Kidney tubule cell (primary cell): ENCODE data around the gene ACAP3.

Source experiments
- DNase-seq: peaks from one replicate; pipeline ENCODE4 v3.0.0-alpha.2; 2018; ENCODE audit warnings: low spot score

The ACAP3 gene

DNA sequence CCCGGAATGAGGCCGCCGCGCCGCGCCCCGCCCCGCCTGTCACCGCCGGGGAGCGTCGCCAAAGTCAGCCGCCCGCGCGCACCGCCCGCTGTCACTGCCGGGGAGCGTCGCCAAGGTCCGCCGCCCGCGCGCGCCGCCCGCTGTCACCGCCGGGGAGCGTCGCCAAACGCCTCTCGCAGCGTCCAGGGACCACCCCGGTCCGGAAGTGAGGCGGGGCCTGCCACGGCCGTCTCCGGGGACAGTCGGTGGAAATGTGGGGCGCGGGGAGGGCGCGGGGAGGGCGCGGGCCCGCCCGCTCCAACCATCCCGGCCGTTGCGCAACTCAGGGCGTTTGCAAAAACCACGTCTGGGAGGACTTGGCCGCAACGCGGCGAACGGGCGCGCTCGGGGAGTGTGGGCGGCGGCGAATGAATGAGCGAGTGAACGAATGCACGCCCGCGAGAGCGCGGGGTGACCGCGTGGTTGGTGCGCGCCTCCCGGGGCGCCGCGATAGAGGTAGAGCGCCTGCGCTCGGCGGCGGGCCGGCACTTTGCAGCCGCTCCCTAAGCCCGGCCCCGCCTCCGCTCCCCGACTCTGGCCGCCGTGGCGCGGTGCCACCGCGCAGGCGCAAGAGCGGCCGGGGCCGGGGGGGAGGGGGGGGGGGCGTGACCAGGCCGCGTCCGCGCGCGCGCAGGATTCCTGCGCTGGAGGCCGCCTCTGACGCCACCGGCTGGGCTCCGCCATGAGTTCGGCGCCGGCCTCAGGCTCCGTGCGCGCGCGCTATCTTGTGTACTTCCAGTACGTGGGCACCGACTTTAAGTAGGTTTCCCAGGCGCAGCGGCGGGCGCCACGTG, at the start of gene ACAP3, which contains the start of gene PUSL1:
Gene ACAP3, minus strand, starts transcription at position 8 of the 833 bp plus-strand sequence. CDS start 115 bp downstream, outside the sequence.
Gene PUSL1, plus strand, starts transcription at position 675 of the 833 bp plus-strand sequence. Its CDS starts 47 bp downstream, at position 722.
- DNase-seq: peak; percentile 92

DNA sequence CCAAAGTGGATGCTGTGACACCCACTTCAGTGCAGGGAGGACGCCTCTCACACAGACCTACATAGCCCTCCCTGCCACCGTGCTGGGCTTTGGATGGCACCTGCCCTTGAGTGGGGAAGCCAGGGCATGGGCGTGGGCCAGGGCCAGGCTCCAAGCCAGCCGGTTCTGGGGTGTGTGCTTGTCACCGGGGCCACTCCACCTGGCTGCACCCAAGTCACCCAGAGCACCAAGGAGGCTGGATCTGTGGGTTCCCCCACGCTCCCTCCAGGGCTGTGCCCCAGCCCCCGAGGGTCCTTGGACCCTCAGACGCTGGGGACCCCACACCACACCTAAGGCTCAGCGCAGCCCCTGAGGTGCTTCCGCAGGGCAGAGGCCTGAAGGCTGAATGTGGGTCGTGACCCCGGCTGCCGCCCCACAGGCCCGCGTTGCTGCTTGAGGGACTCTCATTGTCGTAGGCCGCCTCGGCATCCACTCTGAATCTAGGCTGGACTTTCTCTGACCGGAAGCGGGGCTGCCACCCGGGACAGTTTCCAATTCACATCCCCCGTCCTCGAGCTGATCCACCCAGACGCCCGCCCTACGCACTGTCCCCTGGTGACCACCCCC, 49.2 kb upstream of the ACAP3 start:
- no peak for DNase-seq

DNA sequence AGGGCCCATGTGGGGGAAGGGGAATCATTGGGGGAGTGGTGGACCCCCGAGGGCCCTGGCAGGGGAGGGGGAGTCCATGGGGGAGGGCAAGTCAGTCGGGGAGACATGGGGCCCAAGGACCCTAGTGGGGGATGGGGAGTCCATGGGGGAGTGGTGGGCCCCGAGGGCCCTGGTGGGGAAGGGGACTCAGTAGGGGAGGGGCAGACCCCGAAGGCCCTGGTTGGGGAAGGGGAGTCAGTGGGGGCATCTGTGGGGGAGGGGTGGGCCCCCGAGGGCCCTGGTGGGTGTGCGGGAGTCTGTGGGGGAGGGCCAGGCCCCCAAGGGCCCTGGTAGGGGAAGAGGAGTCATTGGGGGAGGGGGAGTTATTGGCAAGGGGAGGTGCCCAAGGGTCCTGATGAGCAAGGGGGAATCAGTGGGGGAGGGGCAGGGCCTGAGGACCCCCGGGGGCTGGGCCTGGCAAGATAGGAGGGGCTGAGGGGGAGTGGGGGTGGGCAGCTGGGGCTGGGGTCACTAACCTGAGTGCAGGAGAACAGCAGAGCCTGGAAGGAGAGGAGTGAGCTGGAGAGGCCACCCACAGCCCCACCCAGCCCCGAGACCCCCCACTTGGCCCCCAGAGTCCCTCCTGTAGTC, 48.6 kb upstream of the ACAP3 start:
- DNase-seq: no peak

GRCh38 chr1:1355416-1355815, 47.7 kb upstream of the ACAP3 start:
- peak; percentile 40 for DNase-seq

GRCh38 chr1:1354271-1355247, 46.8 kb upstream of the ACAP3 start:
- DNase-seq: no peak

DNA sequence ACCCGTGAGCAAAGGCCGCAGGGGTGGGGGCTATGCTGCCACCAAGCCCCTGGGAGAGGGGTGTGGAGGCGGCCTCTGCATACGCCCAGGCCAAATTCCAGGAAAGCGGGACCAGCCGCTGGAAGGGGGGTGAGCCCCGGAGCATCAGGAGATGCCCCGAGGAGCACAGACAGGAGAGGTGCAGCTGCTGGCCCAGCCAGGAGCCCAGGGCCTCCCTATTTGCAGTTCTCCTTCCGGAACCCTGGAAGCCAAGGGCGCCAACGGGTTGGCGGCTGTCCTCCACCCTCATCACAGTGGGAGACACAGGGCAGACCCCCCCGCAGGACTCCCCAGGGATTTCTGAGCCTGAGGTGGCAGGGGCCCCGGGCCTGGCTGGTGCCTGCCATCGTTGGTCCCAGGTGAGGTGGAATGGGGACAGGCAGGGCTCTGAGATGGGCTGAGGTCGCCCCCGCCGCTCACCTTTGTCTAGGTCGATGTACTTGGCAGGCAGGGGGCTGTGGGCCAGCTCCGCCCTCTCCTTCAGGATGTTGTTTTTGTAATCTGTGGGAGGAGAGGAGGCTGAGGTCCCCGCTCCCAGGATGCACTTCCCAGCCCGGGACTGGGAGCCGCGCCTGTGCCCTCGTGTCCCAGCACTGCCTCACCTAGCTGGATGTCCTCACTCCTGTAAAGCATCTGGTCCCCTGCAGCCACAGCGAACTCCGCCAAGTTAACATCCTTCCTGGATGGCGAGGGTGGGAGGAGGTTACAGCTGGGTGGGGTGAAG, 45.8 kb upstream of the ACAP3 start:
- DNase-seq: no peak

- no peak for DNase-seq
Measured at GRCh38 chr1:1352786-1353388, 45.2 kb upstream of the ACAP3 start.

DNA sequence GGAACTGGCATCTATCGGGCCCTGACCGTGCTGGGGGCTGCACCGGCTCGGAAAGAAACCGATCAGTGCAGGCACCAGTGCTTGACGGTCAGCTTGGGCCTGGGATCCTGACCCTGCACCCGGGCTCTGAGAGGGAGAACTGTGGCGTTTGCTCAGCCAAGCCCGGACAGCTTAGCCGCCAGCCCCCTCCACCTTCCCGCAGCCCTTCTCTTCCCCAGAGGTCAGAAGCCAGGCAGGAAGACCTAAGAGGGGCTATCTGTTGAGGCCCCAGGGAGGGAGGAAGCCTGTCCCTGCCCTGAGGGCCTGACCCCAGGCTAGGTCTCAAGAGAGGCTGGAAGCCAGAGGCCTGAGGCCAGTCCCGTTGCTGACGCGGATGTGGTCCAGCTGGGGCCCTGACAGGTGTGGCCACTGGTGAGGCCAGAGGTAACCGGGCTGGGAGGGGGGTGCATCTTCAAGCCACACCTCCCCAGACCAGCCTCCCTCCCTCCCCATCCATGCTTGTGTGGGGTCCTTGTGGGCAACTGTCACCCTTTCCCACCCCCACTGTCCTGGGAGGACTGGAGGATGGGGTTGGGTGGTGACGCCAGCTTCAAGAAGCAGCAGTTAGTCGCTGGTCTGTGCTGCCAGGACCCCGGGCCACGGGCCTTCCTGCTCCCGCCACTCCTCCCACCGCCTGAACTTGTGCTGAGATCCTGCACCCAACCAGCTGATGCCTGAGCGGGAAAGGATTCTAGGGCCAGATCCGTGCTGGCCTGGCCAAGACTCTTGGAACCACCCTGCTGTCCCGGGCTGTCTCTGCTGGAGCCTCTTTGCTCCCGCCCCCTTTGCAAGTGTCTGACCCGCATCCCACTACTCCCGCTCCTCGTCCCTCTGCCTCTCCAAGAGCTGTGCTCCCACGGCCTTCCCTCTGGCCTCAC, 44.0 kb upstream of the ACAP3 start:
- no peak for DNase-seq

DNA sequence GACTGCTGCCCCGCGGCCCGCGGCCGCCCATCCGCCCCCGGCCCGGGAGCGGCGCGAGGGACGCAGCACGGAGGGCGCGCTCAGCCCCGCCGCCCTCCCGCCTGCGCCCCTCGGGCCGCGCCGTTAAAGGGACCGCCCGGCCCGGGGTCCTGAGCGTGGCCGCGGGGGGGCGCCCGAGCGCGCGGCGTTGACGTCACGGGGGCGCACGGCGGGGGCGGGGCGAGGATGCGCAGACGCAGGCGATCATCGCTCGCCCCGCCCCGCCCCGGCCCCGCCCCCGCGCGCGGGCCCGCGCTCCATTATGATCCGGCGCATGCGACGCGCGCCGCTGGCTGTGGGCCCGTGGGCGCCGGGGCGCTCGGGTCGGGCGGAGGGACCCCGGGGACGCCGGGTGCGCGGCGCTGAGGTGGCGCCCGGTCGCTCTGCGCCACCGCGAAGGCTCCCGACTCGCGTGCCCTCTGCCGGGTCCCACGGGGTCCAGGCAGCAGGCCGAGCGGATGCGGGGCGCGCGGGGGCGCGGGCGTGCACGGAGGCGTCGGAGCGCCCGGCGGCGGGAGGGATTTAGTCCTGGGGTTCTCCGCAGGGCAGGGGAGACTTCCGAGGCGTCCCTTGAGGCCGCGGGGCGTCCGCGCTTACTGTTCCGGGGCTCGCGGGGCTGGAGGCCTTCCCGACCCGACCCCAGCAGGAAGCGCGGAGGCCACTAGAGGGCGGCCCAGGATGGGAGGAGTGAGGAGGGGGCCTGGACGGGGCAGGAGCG, 41.7 kb upstream of the ACAP3 start, which contains the start of gene DVL1:
Gene DVL1, minus strand, starts transcription at position 163 of the 757 bp plus-strand sequence. CDS start 353 bp downstream, outside the sequence.
- peak; percentile 72 for DNase-seq

GRCh38 chr1:1348420-1349255, 40.9 kb upstream of the ACAP3 start:
- peak; percentile 54 for DNase-seq

GRCh38 chr1:1347663-1348419, 40.1 kb upstream of the ACAP3 start:
- DNase-seq: peak; percentile 62

DNA sequence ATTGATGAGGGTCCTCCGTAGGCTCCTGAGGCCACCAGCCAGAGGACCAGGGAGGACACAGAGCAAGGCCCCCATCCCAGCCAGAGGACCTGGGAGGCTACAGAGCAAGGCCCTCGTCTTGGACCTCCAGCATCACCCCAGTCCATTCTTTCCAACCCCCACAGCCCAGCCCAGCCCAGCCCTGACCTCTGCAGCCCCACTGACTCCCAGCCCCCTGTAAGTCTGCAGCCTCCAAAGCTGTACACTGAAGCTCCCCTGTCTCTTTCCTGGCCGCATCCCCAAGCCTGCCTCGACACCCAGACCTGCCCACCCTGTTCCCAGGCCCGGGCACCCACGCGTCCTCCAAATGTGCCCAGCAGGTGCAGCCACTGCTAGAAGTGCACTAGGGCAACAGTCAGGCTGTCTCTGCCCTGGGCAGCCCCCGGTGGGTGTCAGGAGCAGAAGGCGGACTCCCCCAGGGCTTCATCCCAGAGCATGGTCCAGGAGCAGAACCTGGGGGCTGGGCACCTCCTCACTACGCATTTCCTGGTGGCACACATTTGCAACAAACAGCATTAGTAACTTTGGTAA, 39.4 kb upstream of the ACAP3 start:
- DNase-seq: no peak

DNA sequence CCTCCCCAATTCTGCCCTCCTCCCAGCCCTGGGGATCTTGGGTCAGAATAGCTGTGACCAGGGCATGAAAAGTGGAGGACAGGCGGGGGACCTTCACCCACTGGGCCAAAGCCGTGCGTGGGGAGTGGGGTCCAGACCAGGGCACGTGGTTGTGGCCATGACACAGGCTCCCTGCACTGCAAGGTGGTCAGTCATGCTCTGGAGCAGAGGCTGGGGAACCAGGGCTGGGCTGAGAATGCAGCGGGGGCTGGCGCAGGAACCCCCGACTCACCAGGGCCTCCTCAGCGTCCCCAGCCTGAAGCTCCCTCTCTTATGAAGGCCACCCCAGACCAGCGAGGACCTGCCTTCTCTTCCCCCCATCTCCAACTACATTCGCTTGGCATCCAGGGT, 38.8 kb upstream of the ACAP3 start:
- DNase-seq: no peak

DNA sequence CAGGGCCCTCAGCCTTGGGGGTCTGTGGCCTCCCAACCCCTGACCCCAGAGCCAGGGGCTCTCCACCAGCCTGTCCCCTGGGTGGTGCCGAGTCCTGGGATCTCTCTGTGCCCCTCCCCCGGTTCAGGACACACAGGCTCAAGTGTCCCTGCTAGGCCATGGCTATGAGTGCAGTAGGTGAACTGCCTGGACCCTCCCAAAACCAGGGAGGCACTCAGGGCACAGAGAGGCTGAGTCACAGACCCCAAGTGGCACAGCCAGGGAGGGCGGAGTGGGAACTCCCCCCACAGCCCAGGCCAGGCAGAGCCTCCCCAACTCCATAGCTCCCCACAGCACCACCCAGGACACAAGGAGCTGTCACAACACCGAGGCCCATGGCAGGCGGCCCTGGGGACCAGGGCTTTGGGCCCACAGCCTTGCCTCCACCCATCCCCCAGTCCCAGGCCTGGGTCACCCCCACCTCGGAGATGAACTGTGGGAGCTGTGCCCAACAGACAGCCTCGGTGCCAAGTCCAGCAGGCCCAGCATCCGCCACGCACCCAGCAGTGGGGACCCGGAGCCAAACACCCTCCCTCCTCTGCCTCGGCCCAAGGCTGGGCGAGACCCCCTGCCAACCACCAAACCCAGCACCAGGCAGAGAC, 38.2 kb upstream of the ACAP3 start:
- no peak for DNase-seq

- no peak for DNase-seq
Measured at GRCh38 chr1:1345384-1345783, 37.7 kb upstream of the ACAP3 start.
